ENCODE data around the gene HUWE1.

GRCh38 chrX:53621418-53621986 is 65.0 kb downstream of the HUWE1 start:
- TF ChIP-seq CTCF (IDR thresholded peaks at IDR 0.05 in 8 of 11, conservative IDR thresholded peaks at IDR 0.05 in 3 of 11) (no peak), POLR2A (IDR thresholded peaks at IDR 0.05) (no peak), POLR2AphosphoS5 (IDR thresholded peaks at IDR 0.05) (no peak)
